GM18505 (cell line): ENCODE data around the gene PPP1R8.
A peak's percentile ranks its signal among the peaks of the same experiment; 100 is the strongest.
"Not testable (repeated sequence)": the region's sequence is repeated elsewhere in the genome, so short reads cannot be mapped to it uniquely, and the experiment has no call there.

ENCODE experiments used
- ATAC-seq: cut with Tn5 transposase; IDR thresholded peaks from one replicate; pipeline ENCODE4 v1.9.1; 2021; ENCODE audit not compliant: unreplicated experiment
- POLR2A ChIP-seq: IDR thresholded peaks from 4 replicates; pipeline ENCODE4 v1.6.1; 2011; ENCODE audit warnings: borderline replicate concordance; ENCODE audit not compliant: insufficient read depth, insufficient read length; ENCODE audit errors: extremely low read depth

PPP1R8 gene

DNA sequence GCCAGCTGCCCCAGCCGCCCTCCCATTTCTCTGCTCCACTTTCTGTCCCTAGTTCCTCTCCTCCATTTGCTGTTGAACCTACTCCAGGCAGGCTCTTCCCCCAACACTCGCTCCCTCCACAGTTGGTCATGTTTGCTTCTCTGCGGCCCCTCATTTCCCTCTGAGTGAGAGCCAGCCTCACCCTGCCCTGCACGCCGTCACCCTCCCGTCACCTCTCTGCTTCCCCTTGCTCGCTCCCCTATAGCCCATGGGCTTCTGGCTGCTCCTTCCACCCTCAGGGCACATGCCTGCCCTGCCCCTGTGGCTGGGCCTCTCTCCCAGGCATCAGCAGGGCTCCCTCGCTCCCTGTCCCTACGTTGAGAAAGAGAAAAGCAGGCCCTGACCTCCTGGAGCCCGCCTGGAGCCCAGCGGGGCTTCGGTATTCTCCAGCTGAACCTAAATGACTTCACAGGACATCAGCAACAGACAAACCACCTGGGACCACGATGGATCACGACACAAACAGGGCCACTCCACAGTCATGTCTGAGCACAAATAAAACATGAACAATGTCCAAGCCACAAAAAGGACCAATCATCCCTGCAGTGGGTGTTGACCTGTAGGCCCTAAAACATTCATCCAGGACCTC, 28.5 kb downstream of the PPP1R8 start:
- TF ChIP-seq POLR2A: no peak
- ATAC-seq: no peak

DNA sequence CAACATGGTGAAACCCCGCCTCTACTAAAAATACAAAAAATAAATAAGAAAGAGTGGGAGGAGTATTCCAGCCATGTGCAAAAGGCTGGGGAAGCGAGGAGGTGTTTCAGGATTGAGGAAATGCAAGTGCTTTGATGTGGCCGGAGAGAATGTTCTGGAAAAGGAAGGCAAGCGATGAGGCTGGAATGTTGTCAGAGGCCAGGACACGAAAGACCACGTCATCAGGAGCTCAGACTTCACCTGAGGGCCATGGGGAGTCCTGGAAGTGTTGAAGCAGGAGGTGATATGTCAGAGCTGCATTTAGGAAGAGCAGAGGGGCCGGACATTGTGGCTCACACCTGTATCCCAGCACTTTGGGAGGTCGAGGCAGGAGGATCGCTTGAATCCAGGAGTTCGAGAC, 30.9 kb downstream of the PPP1R8 start:
- no peak for TF ChIP-seq POLR2A
- no peak for ATAC-seq

DNA sequence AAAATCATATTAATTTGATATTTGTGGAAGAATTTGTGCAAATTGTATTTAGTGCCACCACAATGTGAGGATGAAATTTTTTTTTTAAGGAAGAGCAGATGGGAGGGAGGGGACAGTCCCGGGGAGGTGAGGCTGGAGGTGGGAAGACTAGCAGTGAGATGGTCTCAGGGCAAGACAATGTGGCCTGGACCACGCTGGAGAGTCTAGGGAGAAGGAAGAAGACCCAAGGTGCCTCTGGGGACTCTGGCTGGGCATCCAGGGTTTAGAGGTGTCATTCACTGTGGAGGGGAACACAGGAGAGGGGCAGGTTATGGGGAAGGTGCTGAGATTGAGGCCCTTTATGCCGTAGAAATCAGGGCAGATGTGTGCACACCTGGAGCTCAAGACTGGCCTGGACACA, 31.4 kb downstream of the PPP1R8 start:
- ATAC-seq: no peak

DNA sequence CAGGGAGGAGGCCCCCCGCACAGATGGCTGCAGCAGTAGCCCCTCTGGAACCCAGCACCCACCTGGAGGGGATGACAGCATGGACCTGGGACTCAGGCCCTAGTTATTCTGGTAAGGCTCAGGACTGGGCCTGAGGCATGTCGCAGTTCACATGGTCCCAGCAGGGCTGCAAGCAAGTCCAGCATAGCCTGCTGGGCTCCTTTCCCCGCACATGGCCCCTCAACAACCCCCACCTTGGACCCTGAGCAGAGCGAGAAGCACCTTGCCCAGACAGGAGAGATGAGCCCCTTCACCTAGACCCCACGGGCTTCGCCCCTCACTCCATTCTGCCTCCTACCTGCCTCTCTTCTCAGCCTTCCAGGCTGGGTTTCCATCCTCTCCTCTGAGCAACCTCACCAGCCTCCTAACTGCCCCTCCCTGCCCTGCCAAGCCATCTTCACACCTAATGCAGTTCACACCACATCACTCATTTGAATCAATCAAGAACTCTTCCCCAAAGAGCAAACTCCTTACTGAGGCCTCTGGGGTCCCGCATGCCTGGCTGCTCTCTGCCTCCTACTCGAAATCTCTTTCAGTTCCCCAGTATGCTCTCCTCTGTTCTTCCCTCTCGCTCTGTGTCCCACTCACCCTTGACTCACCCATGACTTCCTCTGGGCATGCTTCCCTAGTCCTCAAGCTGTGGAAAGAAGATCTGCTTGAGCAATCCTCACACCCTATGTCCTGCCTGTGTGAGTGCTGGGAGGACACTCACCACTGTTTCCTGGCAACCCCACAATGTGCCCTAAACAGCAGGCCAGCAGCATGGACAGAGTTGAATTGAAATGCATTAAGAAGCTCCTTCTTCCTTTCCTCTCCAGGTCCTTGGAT, 32.3 kb downstream of the PPP1R8 start:
- ATAC-seq: no peak
- TF ChIP-seq POLR2A: no peak

More for the DNA sequence above, 31.4 kb downstream of the PPP1R8 start:
- no peak for TF ChIP-seq POLR2A

DNA sequence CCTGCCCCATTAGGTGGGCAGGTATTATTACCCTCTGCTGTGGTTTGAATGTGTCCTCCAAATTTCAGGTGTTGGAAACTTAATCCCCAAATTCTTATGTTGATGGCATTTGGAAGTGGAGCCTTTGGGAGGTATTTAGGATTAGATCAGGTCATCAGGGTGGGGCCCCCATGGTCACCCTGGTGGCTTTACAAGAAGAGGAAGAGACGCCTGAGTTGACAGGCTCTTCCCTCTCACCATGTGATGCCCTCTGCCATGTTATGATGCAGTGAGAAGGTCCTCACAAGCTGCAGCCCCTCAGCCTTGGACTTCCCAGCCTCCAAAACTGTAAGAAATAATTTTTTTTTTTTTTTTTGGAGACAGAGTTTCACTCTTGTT, 32.9 kb downstream of the PPP1R8 start:
- TF ChIP-seq POLR2A: no peak
- no peak for ATAC-seq

DNA sequence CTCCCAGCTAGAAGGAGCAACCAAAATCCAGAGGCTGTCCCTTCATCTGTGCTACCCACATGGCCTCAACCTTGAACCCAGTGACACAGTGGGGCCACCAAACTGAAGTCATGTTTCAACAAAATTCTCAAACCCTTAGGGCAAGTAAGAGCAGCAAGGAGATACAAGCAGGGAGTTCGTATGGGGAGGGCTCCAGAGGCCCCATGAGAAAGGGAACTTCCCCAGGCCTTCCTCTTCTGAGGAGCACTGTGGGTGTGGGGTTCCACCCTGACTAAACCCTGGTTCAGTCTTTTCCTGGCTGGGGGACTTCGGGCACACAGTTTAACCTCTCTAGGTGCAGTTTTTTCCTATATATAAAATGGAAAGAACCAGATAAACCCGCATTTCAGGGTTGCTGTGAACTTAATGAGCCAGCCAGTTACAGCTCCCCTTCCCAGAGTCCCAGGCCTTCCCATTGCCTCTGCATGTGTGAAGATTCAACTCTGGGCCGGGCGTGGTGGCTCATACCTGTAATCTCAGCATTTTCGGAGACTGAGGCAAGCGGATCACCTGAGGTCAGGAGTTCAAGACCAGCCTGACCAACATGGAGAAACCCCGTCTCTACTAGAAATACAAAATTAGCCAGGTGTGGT, 33.8 kb downstream of the PPP1R8 start:
- no peak for ATAC-seq
- TF ChIP-seq POLR2A: no peak

DNA sequence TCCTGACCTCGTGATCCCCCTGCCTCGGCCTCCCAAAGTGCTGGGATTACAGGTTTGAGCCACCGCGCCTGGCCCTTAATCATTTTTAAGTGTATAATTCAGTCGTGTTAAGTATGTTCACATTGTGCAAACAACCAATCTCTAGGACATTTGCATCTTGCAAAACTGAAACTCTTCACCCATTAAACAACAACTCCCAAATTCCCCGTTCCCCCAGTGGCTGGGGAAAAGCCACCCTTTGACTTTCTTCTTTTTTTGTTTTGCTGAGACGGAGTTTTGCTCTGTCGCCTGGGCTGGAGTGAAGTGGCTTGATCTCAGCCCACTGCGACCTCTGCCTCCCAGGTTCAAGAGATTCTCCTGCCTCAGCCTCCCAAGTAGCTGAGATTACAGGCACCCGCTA, 35.2 kb downstream of the PPP1R8 start:
- ATAC-seq: no peak
- no peak for TF ChIP-seq POLR2A

DNA sequence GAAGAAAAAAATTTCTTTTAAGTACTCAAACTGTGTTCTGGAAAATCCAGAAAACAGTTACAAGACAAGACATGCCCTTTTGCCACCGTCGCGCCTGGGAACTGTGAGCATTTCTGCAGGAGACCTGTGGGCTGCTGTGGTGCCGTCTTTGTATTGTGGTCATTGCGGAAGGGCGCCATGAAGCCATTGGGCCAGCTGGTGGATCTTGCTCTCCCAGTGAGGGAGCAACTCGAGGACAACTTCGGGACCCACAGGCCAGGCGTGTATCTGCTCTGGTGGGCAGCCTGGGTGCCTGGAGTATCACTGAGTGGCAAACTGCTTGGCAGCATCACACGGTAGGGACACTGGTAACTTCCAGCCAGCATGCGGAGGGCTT, 38.0 kb downstream of the PPP1R8 start:
- ATAC-seq: no peak
- TF ChIP-seq POLR2A: no peak

DNA sequence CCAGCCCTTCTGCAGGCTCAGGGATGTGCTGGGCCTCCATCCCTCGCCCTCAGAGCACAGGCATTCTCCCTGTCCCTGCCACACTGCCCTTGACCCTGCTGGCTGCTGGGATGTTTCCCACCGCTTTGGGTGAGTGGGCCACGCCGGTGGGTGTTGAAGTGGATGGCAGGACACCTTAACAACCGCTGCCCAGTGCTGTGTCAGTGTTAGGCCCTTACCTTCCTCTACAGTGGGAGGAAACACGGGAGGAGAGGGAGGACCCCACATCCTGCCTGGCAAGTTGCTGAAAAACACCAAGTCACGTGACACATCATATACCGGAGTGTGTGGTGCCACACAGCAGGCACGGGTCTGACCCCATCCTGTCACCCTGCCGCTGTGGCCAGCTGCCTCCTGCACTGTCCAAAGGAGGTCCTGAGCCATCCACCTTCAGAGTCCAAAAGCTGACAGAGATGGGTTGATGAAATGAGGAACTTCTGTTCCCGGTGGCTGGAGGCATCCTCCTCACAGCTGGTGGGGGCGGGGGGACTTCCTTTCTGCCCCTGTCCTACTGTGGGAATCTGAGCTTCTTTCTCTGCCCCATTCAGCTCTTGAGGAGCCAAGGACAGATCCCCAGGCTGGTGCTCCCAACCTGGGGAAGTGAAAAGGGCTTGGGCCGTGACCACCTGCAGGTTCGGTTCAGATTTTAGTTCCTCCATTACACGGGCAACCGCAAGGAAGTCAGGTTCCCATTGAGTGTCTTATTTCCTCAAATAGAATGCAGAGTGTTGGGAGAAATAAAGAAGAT, 38.5 kb downstream of the PPP1R8 start:
- peak; percentile 67 for TF ChIP-seq POLR2A
- no peak for ATAC-seq

DNA sequence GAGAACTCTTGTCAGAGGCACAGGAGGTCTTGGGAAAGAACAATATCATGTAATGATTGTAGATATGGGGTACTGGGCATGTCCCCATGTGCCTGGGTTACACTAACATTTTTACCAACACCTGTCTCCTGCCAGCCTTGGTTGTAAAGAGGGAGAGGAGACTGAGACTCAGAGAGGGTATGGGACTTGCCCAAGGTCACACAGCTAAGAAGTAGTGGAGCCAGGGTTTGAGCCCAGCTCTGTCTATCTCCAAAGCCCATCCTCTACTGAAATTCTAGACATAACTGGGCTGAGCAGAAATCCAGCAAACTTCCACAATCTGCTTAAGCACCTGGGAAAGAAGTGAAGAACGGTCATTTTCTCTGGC, 39.1 kb downstream of the PPP1R8 start:
- no peak for TF ChIP-seq POLR2A
- ATAC-seq: no peak

DNA sequence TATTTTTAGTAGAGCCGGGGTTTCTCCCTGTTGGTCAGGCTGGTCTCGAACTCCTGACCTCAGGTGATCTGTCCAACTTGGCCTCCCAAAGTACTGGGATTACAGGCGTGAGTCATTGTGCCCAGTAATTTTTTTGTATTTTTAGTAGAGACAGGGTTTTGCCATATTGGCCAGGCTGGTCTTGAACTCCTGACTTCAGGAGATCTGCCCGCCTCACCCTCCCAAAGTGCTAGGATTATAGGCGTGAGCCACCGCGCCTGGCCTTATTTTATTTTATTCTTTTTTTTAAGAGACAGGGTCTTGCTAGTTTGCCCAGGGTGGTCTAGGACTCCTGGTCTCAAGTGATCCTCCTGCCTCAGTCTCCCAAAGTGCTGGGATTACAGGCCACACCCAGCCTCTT, 40.5 kb downstream of the PPP1R8 start:
- ATAC-seq: not testable (repeated sequence)

DNA sequence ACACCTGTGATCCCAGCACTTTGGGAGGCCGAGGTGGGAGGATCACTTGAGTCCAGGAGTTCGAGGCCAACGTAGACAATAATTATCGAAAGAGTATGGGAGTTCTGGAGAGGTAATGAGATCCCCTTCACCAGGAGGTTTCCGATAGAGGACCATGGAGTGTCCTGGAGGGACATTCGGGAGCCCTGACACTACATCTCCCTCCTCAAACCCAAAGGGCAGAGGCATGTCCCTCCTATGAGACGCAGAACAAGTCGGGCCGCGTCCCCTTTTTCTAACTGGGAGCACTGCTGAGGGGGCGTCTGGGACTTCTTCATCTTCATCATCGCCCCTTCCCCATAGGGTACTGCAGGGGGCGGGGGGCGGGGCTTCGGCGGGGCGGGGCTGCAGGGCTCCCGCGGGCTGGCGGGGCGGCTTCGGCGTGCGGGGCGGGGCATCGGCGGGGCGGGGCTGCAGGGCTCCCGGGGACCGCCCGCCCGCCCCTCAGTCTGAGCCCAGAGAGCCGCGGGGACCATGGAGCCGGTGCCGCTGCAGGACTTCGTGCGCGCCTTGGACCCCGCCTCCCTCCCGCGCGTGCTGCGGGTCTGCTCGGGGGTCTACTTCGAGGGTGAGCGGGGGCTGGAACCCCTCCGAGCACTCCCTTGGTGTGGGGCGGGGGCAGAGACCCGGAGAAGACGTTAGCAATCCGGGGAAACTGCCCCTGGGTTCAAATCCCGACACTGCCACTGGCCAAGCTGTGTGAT, 41.6 kb downstream of the PPP1R8 start, which contains the start of gene THEMIS2:
Gene THEMIS2 (plus strand): TSS at position 486 of the 743 bp plus-strand sequence. CDS start 28 bp downstream, at position 514.
- ATAC-seq: peak; percentile 34
- TF ChIP-seq POLR2A: peak; percentile 81
